Globus pallidus (tissue), 1 donor: Measurements from ENCODE around the gene CIB4.
"Not testable (repeated sequence)": the region's sequence is repeated elsewhere in the genome, so short reads cannot be mapped to it uniquely, and the experiment has no call there.

Source experiments
- DNase-seq: peaks from one replicate; pipeline ENCODE4 v3.0.0-alpha.2; 2015; ENCODE audit warnings: low spot score

The CIB4 gene

GRCh38 chr2:26666671-26667070 is 25.5 kb upstream of the CIB4 start:
- DNase-seq = no peak

GRCh38 chr2:26665296-26665695 is 24.1 kb upstream of the CIB4 start:
- not testable (repeated sequence) for DNase-seq

- no peak for DNase-seq
These were observed 19.3 kb upstream of the CIB4 start for GRCh38 chr2:26660363-26660962.

- DNase-seq = no peak
These were observed 17.7 kb upstream of the CIB4 start for GRCh38 chr2:26658691-26659346.

- DNase-seq = no peak
These were observed 16.1 kb upstream of the CIB4 start for GRCh38 chr2:26657265-26657664.

- no peak for DNase-seq
These were observed 14.5 kb upstream of the CIB4 start for GRCh38 chr2:26655611-26656195.

GRCh38 chr2:26655120-26655519 is 14.0 kb upstream of the CIB4 start:
- not testable (repeated sequence) for DNase-seq

GRCh38 chr2:26654061-26654340 is 12.8 kb upstream of the CIB4 start:
- no peak for DNase-seq

GRCh38 chr2:26653207-26654060 is 12.3 kb upstream of the CIB4 start:
- DNase-seq = no peak

GRCh38 chr2:26652361-26653041 is 11.3 kb upstream of the CIB4 start:
- DNase-seq = no peak

GRCh38 chr2:26651799-26652198 is 10.6 kb upstream of the CIB4 start:
- no peak for DNase-seq

GRCh38 chr2:26651470-26651771 is 10.3 kb upstream of the CIB4 start:
- no peak for DNase-seq

- DNase-seq = no peak
These were observed 9.7 kb upstream of the CIB4 start for GRCh38 chr2:26650713-26651469.

- DNase-seq = no peak
These were observed 9.0 kb upstream of the CIB4 start for GRCh38 chr2:26649992-26650712.

- DNase-seq = no peak
These were observed 8.2 kb upstream of the CIB4 start for GRCh38 chr2:26649322-26649721.

GRCh38 chr2:26648516-26648915 is 7.3 kb upstream of the CIB4 start:
- no peak for DNase-seq

GRCh38 chr2:26647981-26648380 is 6.8 kb upstream of the CIB4 start:
- DNase-seq = no peak

GRCh38 chr2:26646986-26647672 is 6.0 kb upstream of the CIB4 start:
- no peak for DNase-seq

GRCh38 chr2:26645762-26646161 is 4.6 kb upstream of the CIB4 start:
- DNase-seq = no peak

GRCh38 chr2:26644188-26644835 is 3.1 kb upstream of the CIB4 start:
- no peak for DNase-seq
